Skin epidermis (tissue), 12 donors: Measurements from ENCODE around the gene C1QTNF12.
A peak's percentile ranks its signal among the peaks of the same experiment; 100 is the strongest.

Experiments used
- H3K27ac ChIP-seq, 21 experiments: fragments of 200-600 bp; sonication (generic) in 11 of 21; one replicate each; pipeline ENCODE4 v1.5.0; 2020; ENCODE audit warnings: mild to moderate bottlenecking in 3 of 21, inconsistent platforms in 2 of 21, moderate library complexity in 2 of 21
- H3K4me3 ChIP-seq, 7 experiments: fragments of 200-600 bp; sonication (generic) in 2 of 7; one replicate each; pipeline ENCODE4 v1.5.0; 2020; ENCODE audit warnings: inconsistent platforms in 2 of 7, mild to moderate bottlenecking in 2 of 7, moderate library complexity in 1 of 7

The C1QTNF12 gene

GRCh38 chr1:1232208-1232795 is 14.2 kb downstream of the C1QTNF12 start, which contains the start of gene B3GALT6:
Gene B3GALT6, plus strand, starts transcription at chr1:1232237. Its CDS starts 42 bp downstream, at chr1:1232279.
- Histone ChIP-seq H3K4me3 (peak within 1 kb of the TSS; percentile 62 to 97 (median 83)), H3K27ac (peak within 1 kb of the TSS; percentile 88 to 99 (median 97))

GRCh38 chr1:1231400-1232207 is 14.9 kb downstream of the C1QTNF12 start, which contains the start of gene SDF4:
Gene SDF4, minus strand, starts transcription at chr1:1232001. Its CDS starts 3,229 bp downstream, at chr1:1228772.
- Histone ChIP-seq H3K4me3 (peak within 1 kb of the TSS; percentile 62 to 97 (median 83)), H3K27ac (peak within 1 kb of the TSS; percentile 88 to 99 (median 97))

GRCh38 chr1:1230656-1231399 is 15.7 kb downstream of the C1QTNF12 start:
- peak overlapping the region in 20 of 21 experiments; percentile 88 to 99 (median 97) for H3K27ac ChIP-seq
- peak overlapping the region; percentile 62 to 97 (median 83) for H3K4me3 ChIP-seq

- H3K27ac ChIP-seq, result no peak overlapping the region
- no peak overlapping the region for H3K4me3 ChIP-seq
These were observed 16.8 kb downstream of the C1QTNF12 start for GRCh38 chr1:1229770-1230169.

- Histone ChIP-seq H3K4me3 (no peak overlapping the region), H3K27ac (no peak overlapping the region)
These were observed 17.8 kb downstream of the C1QTNF12 start for GRCh38 chr1:1228596-1229321.

GRCh38 chr1:1228187-1228586 is 18.3 kb downstream of the C1QTNF12 start:
- no peak overlapping the region for H3K4me3 ChIP-seq

GRCh38 chr1:1227386-1227785 is 19.1 kb downstream of the C1QTNF12 start:
- no peak overlapping the region for H3K27ac ChIP-seq
- H3K4me3 ChIP-seq, result no peak overlapping the region

More at GRCh38 chr1:1228187-1228586, 18.3 kb downstream of the C1QTNF12 start:
- no peak overlapping the region for H3K27ac ChIP-seq

GRCh38 chr1:1226566-1227362 is 19.8 kb downstream of the C1QTNF12 start:
- no peak overlapping the region for H3K4me3 ChIP-seq
- H3K27ac ChIP-seq, result no peak overlapping the region

GRCh38 chr1:1225913-1226312 is 20.6 kb downstream of the C1QTNF12 start:
- no peak overlapping the region for H3K4me3 ChIP-seq
- H3K27ac ChIP-seq, result no peak overlapping the region

GRCh38 chr1:1225238-1225845 is 21.2 kb downstream of the C1QTNF12 start:
- Histone ChIP-seq H3K4me3 (no peak overlapping the region), H3K27ac (no peak overlapping the region)

GRCh38 chr1:1223891-1224290 is 22.6 kb downstream of the C1QTNF12 start:
- no peak overlapping the region for H3K27ac ChIP-seq
- no peak overlapping the region for H3K4me3 ChIP-seq

- no peak overlapping the region for H3K4me3 ChIP-seq
- H3K27ac ChIP-seq, result no peak overlapping the region
These were observed 23.2 kb downstream of the C1QTNF12 start for GRCh38 chr1:1223321-1223720.

- Histone ChIP-seq H3K27ac (no peak overlapping the region), H3K4me3 (no peak overlapping the region)
These were observed 23.8 kb downstream of the C1QTNF12 start for GRCh38 chr1:1222575-1223225.

- Histone ChIP-seq H3K27ac (no peak overlapping the region), H3K4me3 (no peak overlapping the region)
These were observed 24.5 kb downstream of the C1QTNF12 start for GRCh38 chr1:1221887-1222574.

- H3K4me3 ChIP-seq, result no peak overlapping the region
- peak overlapping the region in 1 of 21 experiments; percentile 47 for H3K27ac ChIP-seq
These were observed 26.3 kb downstream of the C1QTNF12 start for GRCh38 chr1:1220197-1220596.

- no peak overlapping the region for H3K4me3 ChIP-seq
- H3K27ac ChIP-seq, result peak overlapping the region in 9 of 21 experiments; percentile 7 to 67 (median 43)
These were observed 27.2 kb downstream of the C1QTNF12 start for GRCh38 chr1:1219341-1219740.

- H3K27ac ChIP-seq, result peak overlapping the region in 6 of 21 experiments; percentile 8 to 67 (median 46)
- no peak overlapping the region for H3K4me3 ChIP-seq
These were observed 27.9 kb downstream of the C1QTNF12 start for GRCh38 chr1:1218524-1219200.
